ENCODE results near the gene SLC9A1. TPM values are rescaled to one million over a fixed set of nuclear protein-coding genes. Genes with fewer than 3 reads are reported as not detected.

Gene SLC9A1
- total RNA-seq, 4 donors from 2014 or later: 18.1 to 28.1 (median 25.2) TPM

DNA sequence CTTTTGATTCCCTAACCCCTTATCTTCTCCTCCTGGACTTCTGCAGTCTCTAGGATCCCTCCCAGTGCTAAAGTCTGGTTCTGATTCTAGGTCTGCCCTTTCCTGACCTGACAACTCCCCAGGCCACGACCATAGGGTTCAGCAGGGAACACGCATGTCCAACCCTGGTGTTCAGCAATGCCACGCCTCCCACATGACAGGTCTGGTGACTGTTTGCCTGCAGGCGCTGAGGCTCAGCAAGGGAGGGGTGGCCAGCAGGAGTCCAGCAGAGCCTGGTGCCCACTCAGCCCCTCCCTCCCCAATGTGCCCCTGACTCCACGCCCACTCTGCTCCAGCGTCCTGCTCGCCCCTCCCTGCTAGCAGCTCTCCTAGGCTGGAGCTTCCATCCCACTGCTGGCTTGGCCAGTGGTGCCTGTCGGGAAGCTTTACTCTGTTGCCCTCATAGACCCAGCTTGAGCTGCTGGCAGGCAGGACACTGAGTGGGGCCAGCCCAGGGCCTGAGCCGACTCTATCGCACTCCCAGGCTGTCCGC lies 17.3 kb downstream of the SLC9A1 start:
- Histone ChIP-seq H3K4me3 (no peak overlapping the region), H3K27me3 (no peaks in the 10 kb centered on the region), H3K9me3 (no peaks in the 10 kb centered on the region), H3K27ac (peak overlapping the region; percentile 76), H3K4me1 (peaks cover 75% of the 10 kb centered on the region), H3K36me3 (no peaks in the 10 kb centered on the region)
- DNase-seq (ENCODE audit: low spot score in 2 of 2): peak; percentile 88 to 90
- WGBS: 45% methylated on average over 5 of the region's 11 CpGs
- TF ChIP-seq, protein P1, sequence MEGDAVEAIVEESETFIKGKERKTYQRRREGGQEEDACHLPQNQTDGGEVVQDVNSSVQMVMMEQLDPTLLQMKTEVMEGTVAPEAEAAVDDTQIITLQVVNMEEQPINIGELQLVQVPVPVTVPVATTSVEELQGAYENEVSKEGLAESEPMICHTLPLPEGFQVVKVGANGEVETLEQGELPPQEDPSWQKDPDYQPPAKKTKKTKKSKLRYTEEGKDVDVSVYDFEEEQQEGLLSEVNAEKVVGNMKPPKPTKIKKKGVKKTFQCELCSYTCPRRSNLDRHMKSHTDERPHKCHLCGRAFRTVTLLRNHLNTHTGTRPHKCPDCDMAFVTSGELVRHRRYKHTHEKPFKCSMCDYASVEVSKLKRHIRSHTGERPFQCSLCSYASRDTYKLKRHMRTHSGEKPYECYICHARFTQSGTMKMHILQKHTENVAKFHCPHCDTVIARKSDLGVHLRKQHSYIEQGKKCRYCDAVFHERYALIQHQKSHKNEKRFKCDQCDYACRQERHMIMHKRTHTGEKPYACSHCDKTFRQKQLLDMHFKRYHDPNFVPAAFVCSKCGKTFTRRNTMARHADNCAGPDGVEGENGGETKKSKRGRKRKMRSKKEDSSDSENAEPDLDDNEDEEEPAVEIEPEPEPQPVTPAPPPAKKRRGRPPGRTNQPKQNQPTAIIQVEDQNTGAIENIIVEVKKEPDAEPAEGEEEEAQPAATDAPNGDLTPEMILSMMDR (IDR thresholded peaks at IDR 0.05): no peak
- TF ChIP-seq POLR2A (IDR thresholded peaks at IDR 0.05): no peak
- TF ChIP-seq EP300 (IDR thresholded peaks at IDR 0.05): no peak
- TF ChIP-seq POLR2AphosphoS5 (IDR thresholded peaks at IDR 0.05): no peak

DNA sequence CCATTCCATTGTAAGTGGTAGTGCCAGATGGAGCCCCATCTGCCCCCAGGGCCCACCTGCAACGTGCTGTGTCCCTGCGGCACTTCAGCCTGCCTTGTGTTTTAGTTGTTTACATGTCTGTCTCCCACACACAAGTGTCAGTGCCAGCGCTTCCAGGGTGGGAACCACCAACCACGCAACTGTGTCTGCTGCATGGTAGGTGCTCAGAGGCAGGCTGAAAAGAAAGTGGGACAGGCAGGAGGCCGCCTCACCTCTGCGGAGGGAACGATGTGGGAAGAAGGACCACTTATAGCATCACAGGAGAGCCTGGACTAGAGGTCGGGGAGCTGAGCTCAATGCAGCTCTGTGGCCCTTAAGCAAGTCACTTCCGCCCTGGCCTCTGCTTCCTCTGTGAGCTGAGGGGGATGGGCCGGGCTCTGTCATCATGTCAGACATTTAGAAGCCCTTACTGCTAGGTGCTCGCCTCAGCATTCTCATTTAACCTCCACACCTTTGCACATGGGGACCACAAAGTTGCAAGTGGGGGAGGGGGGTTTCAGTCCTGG lies 17.9 kb downstream of the SLC9A1 start:
- WGBS: 60% methylated on average over 11 of the region's 11 CpGs
- TF ChIP-seq EP300 (IDR thresholded peaks at IDR 0.05): no peak
- TF ChIP-seq, protein P1 (IDR thresholded peaks at IDR 0.05): no peak
- TF ChIP-seq POLR2A (IDR thresholded peaks at IDR 0.05): no peak
- TF ChIP-seq POLR2AphosphoS5 (IDR thresholded peaks at IDR 0.05): no peak
- no peaks in the 10 kb centered on the region for H3K36me3 ChIP-seq
- H3K4me3 ChIP-seq: no peak overlapping the region
- no peaks in the 10 kb centered on the region for H3K9me3 ChIP-seq
- peaks cover 70% of the 10 kb centered on the region for H3K4me1 ChIP-seq
- no peaks in the 10 kb centered on the region for H3K27me3 ChIP-seq
- peak overlapping the region; percentile 76 for H3K27ac ChIP-seq
- peak in 1 of 2 donors; percentile 89 for DNase-seq (ENCODE audit: low spot score in 2 of 2)

DNA sequence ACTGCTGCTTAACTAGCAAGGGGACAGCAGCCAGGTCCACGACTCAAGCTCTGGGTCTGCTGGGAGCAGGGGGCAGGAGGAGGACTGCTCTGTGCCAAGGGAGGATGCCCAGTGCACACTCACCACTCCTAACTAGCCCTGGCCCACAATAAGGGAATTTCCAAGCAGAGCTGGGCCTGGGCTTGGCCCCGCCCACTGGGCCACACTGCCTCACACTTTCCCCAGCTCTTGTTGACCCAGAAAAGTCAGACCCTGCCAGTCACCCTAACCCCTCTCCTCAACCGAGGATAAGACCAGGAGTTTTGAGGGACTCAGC lies 18.7 kb downstream of the SLC9A1 start:
- TF ChIP-seq, protein P1 (IDR thresholded peaks at IDR 0.05): no peak
- no peak for TF ChIP-seq POLR2AphosphoS5 (IDR thresholded peaks at IDR 0.05)
- TF ChIP-seq EP300 (IDR thresholded peaks at IDR 0.05): no peak
- no peak for TF ChIP-seq POLR2A (IDR thresholded peaks at IDR 0.05)
- Histone ChIP-seq H3K9me3 (no peaks in the 10 kb centered on the region), H3K4me3 (no peak overlapping the region), H3K27me3 (no peaks in the 10 kb centered on the region), H3K36me3 (no peaks in the 10 kb centered on the region), H3K4me1 (peaks cover 62% of the 10 kb centered on the region), H3K27ac (peak overlapping the region; percentile 76)
- WGBS: 25% methylated on average over 2 of the region's 3 CpGs
- DNase-seq (ENCODE audit: low spot score in 2 of 2): no peak

DNA sequence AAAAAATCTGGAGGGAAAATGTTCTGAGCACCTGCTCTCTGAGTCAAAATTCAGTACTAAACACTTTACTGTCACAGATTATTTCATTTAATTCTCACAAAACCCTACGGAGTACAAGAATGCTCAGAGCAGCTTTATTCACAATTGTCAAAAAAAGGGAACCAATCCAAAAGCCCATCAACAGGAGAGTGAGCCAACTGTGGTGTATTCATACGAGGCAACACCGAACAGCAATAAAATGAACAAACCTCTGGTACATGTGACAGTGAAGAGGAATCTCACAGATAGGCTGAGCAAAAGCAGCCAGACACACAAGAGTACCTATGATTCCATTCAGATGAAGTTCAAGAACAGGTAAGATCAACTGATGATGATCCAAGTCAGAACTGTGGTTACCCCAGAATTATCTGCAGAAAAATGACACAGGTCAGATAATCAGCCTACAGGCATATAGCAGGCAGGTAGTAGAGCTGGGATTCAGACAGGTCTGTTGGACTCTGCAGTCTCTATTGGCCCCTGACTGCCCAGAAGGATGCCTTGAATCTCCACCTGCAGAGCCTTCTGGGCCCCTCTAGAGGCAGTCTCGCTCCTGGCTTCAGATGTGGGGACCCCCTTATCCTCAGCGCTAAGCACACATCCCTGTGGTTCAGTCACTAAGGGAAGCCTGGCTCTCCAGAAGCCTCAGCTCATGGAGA lies 19.2 kb downstream of the SLC9A1 start:
- Histone ChIP-seq H3K4me3 (no peak overlapping the region), H3K36me3 (no peaks in the 10 kb centered on the region), H3K9me3 (no peaks in the 10 kb centered on the region), H3K27me3 (no peaks in the 10 kb centered on the region), H3K4me1 (peaks cover 62% of the 10 kb centered on the region), H3K27ac (peak overlapping the region; percentile 76)
- no peak for DNase-seq (ENCODE audit: low spot score in 2 of 2)
- WGBS: 46% methylated on average over 5 of the region's 5 CpGs
- TF ChIP-seq POLR2AphosphoS5 (IDR thresholded peaks at IDR 0.05): no peak
- no peak for TF ChIP-seq EP300 (IDR thresholded peaks at IDR 0.05)
- TF ChIP-seq, protein P1 (IDR thresholded peaks at IDR 0.05): no peak
- TF ChIP-seq POLR2A (IDR thresholded peaks at IDR 0.05): no peak

DNA sequence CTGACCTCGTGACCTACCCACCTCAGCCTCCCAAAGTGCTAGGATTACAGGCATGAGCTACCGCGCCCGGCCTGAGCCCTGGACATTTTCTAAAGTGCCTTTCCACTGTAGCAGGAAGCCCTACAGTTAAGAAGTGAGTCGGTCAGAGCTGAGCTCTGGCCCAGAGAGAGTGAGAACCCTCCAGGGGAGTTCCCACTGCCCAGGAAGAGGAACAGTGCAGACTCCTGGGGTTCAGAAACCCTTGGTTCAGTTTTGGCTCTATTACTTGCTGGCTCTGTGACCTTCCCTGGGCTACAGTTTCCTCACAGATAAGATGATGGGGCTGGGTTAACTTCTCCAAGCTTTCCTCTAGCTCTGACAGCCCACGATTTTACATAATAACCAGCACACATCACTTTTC lies 20.9 kb downstream of the SLC9A1 start:
- H3K4me3 ChIP-seq: no peak overlapping the region
- no peak for DNase-seq (ENCODE audit: low spot score in 2 of 2)
- no peaks in the 10 kb centered on the region for H3K36me3 ChIP-seq
- H3K27ac ChIP-seq: no peak overlapping the region
- WGBS: 88% methylated on average over 5 of the region's 6 CpGs
- H3K27me3 ChIP-seq: no peaks in the 10 kb centered on the region
- H3K4me1 ChIP-seq: peaks cover 49% of the 10 kb centered on the region
- TF ChIP-seq EP300 (IDR thresholded peaks at IDR 0.05): no peak
- TF ChIP-seq POLR2AphosphoS5 (IDR thresholded peaks at IDR 0.05): no peak
- TF ChIP-seq POLR2A (IDR thresholded peaks at IDR 0.05): no peak
- TF ChIP-seq, protein P1 (IDR thresholded peaks at IDR 0.05): no peak
- H3K9me3 ChIP-seq: no peaks in the 10 kb centered on the region
